H9 (cell line): ENCODE results near the gene DAAM1. TPM values are rescaled to one million over a fixed set of nuclear protein-coding genes. Genes with fewer than 3 reads are reported as not detected.
A peak's percentile ranks its signal among the peaks of the same experiment; 100 is the strongest.

Experiments used
- DNase-seq: peaks from one replicate; pipeline ENCODE4 v3.0.0-alpha.2; 2017
- H2AFZ ChIP-seq: one replicate; pipeline ENCODE4 v1.6.1; 2013; ENCODE audit warnings: mild to moderate bottlenecking, low read length, control low read depth, moderate library complexity
- H2AK5ac ChIP-seq: 2 replicates; pipeline ENCODE4 v1.6.1; 2013; ENCODE audit warnings: low read length, control low read depth, mixed read lengths; ENCODE audit not compliant: insufficient read length
- H2BK120ac ChIP-seq: one replicate; pipeline ENCODE4 v1.6.1; 2013; ENCODE audit warnings: low read depth, mild to moderate bottlenecking, low read length, control low read depth, inconsistent platforms; ENCODE audit not compliant: poor library complexity, severe bottlenecking
- H2BK12ac ChIP-seq: 2 replicates; pipeline ENCODE4 v1.6.1; 2013; ENCODE audit warnings: low read length, control low read depth, mixed read lengths, low read depth; ENCODE audit not compliant: insufficient read length
- H2BK15ac ChIP-seq: 2 replicates; pipeline ENCODE4 v1.6.1; 2013; ENCODE audit warnings: low read depth, low read length, control low read depth
- H2BK20ac ChIP-seq: one replicate; pipeline ENCODE4 v1.6.1; 2013; ENCODE audit warnings: low read depth, mild to moderate bottlenecking, low read length, control low read depth, inconsistent platforms; ENCODE audit not compliant: poor library complexity, severe bottlenecking
- H2BK5ac ChIP-seq: 2 replicates; pipeline ENCODE4 v1.6.1; 2013; ENCODE audit warnings: low read length, control low read depth, mixed read lengths; ENCODE audit not compliant: insufficient read length
- H3K14ac ChIP-seq: 2 replicates; pipeline ENCODE4 v1.6.1; 2013; ENCODE audit warnings: low read length, control low read depth; ENCODE audit not compliant: insufficient read depth
- H3K18ac ChIP-seq: 2 replicates; pipeline ENCODE4 v1.6.1; 2013; ENCODE audit warnings: low read depth, mild to moderate bottlenecking, mixed read lengths, low read length, control low read depth; ENCODE audit not compliant: insufficient read length
- H3K23ac ChIP-seq: 2 replicates; pipeline ENCODE4 v1.6.1; 2013; ENCODE audit warnings: low read length, control low read depth, mixed read lengths, low read depth; ENCODE audit not compliant: insufficient read length
- H3K23me2 ChIP-seq: 2 replicates; pipeline ENCODE4 v1.6.1; 2013; ENCODE audit warnings: low read depth, mild to moderate bottlenecking, mixed read lengths, low read length, control low read depth; ENCODE audit not compliant: insufficient read length, poor library complexity, severe bottlenecking
- H3K27ac ChIP-seq: 2 replicates; pipeline ENCODE4 v1.5.1; 2013; ENCODE audit warnings: low read length, control low read depth, mixed read lengths, low read depth; ENCODE audit not compliant: insufficient read length
- H3K27me3 ChIP-seq: 2 replicates; pipeline ENCODE4 v1.6.1; 2013; ENCODE audit warnings: low read length, control low read depth, inconsistent platforms; ENCODE audit not compliant: insufficient read depth
- H3K4ac ChIP-seq: 2 replicates; pipeline ENCODE4 v1.6.1; 2013; ENCODE audit warnings: low read depth, mild to moderate bottlenecking, control low read depth, inconsistent platforms, low read length, moderate library complexity
- H3K4me1 ChIP-seq: 2 replicates; pipeline ENCODE4 v1.6.1; 2013; ENCODE audit warnings: low read length, control low read depth, inconsistent platforms; ENCODE audit not compliant: insufficient read depth
- H3K4me2 ChIP-seq: 2 replicates; pipeline ENCODE4 v1.6.1; 2013; ENCODE audit warnings: low read length, control low read depth, mixed read lengths; ENCODE audit not compliant: insufficient read length, insufficient read depth
- H3K56ac ChIP-seq: 2 replicates; pipeline ENCODE4 v1.6.1; 2013; ENCODE audit warnings: low read depth, mild to moderate bottlenecking, mixed read lengths, low read length, control low read depth; ENCODE audit not compliant: insufficient read length
- H3K79me1 ChIP-seq: 2 replicates; pipeline ENCODE4 v1.6.1; 2013; ENCODE audit warnings: low read depth, mild to moderate bottlenecking, moderate library complexity, low read length, control low read depth, inconsistent platforms; ENCODE audit not compliant: insufficient read depth, poor library complexity, severe bottlenecking
- H3K79me2 ChIP-seq: 2 replicates; pipeline ENCODE4 v1.6.1; 2013; ENCODE audit warnings: low read length, control low read depth, inconsistent platforms; ENCODE audit not compliant: insufficient read depth
- H3K9ac ChIP-seq: 2 replicates; pipeline ENCODE4 v1.6.1; 2013; ENCODE audit warnings: low read length, control low read depth, mixed read lengths; ENCODE audit not compliant: insufficient read length; ENCODE audit errors: extremely low read depth
- H3K9me3 ChIP-seq: one replicate; pipeline ENCODE4 v1.6.1; 2013; ENCODE audit warnings: low read depth, low read length, inconsistent platforms; ENCODE audit not compliant: control insufficient read depth
- H3T11ph ChIP-seq: one replicate; pipeline ENCODE4 v1.6.1; 2013; ENCODE audit warnings: mild to moderate bottlenecking, low read length, control low read depth, inconsistent platforms
- H4K20me1 ChIP-seq: one replicate; pipeline ENCODE4 v1.6.1; 2013; ENCODE audit not compliant: control insufficient read depth, insufficient read length, insufficient read depth
- H4K5ac ChIP-seq: 2 replicates; pipeline ENCODE4 v1.6.1; 2013; ENCODE audit warnings: low read depth, mild to moderate bottlenecking, mixed read lengths, low read length, control low read depth; ENCODE audit not compliant: insufficient read length
- H4K8ac ChIP-seq: replicated peaks from 2 replicates; pipeline ENCODE4 v1.6.1; 2013; ENCODE audit warnings: low read length, control low read depth, mixed read lengths, low read depth; ENCODE audit not compliant: insufficient read length
- H4K91ac ChIP-seq: 2 replicates; pipeline ENCODE4 v1.6.1; 2013; ENCODE audit warnings: low read depth, mild to moderate bottlenecking, moderate library complexity, mixed read lengths, low read length, control low read depth; ENCODE audit not compliant: insufficient read length
- H3K27ac Mint-ChIP-seq, 3 experiments: 2 replicates in 2 of 3; 3 replicates in 1 of 3; pipeline ENCODE4 v1.8.0; 2020 to 2021; ENCODE audit warnings: mixed read lengths in 3 of 3, mild to moderate bottlenecking in 1 of 3, moderate library complexity in 1 of 3
- H3K27me3 Mint-ChIP-seq: 2 replicates; pipeline ENCODE4 v1.8.0; 2021; ENCODE audit warnings: low read depth, mild to moderate bottlenecking, moderate library complexity, mixed read lengths
- H3K36me3 Mint-ChIP-seq, 3 experiments: 2 replicates in 2 of 3; 3 replicates in 1 of 3; pipeline ENCODE4 v1.8.0; 2020 to 2021; ENCODE audit warnings: low read depth in 3 of 3, mixed read lengths in 3 of 3; ENCODE audit not compliant: insufficient read depth in 1 of 3
- H3K4me1 Mint-ChIP-seq, 2 experiments: 2 replicates each; pipeline ENCODE4 v1.8.0; 2020; ENCODE audit warnings: mixed read lengths in 2 of 2
- H3K4me3 Mint-ChIP-seq, 2 experiments: 2 replicates in 1 of 2; 3 replicates in 1 of 2; pipeline ENCODE4 v1.8.0; 2020 to 2021; ENCODE audit warnings: mild to moderate bottlenecking in 2 of 2, mixed read lengths in 2 of 2, moderate library complexity in 1 of 2
- H3K9me3 Mint-ChIP-seq, 2 experiments: 2 replicates in 1 of 2; 3 replicates in 1 of 2; pipeline ENCODE4 v1.8.0; 2020; ENCODE audit warnings: mild to moderate bottlenecking in 2 of 2, mixed read lengths in 2 of 2, moderate library complexity in 1 of 2
- CTCF ChIP-seq: fragments of 200-600 bp; sonication (generic); conservative IDR thresholded peaks from 3 replicates; pipeline ENCODE4 v1.8.0; 2021; ENCODE audit warnings: antibody characterized with exemption, mild to moderate bottlenecking
- WGBS: extraction: QIAGEN DNeasy Blood & Tissue Kit; methylation state at CpG from one replicate; pipeline ENCODE4 v1.1.7; 2013; ENCODE audit warnings: missing lambda C conversion rate, low lambda C conversion rate, mixed read lengths; ENCODE audit not compliant: insufficient read length; ENCODE audit errors: extremely low coverage; 5-methylcytosine and 5-hydroxymethylcytosine counted together
- total RNA-seq: library from RNA; stranded (reverse); gene quantifications from 2 replicates; pipeline ENCODE4 v1.2.1, GENCODE V29; 2021

DAAM1 gene
- total RNA-seq, 1 experiment from 2014 or later, result 19.5 TPM

DNA sequence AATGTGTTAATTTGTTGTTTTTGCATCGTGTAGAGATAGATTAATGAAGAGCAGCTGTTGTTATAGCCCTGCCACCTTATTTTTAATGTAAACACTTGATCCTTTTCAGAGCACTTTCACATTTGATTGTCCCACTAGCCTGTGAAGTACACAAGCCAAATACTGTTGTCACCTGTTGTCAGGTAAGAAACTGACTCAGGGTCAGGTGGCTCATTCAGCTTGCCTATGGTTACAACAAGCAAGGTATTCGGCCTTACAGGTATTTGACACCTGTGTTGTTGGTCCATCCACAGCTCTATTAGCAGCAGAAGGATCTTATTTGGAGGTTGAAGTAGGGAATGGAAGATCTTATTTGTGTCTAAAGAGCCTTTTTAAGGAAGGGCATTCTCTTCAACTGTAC is 167.8 kb downstream of the DAAM1 start:
- no peak overlapping the region for H2AFZ ChIP-seq
- no peak overlapping the region for H3K23ac ChIP-seq
- no peak overlapping the region for H2BK20ac ChIP-seq
- no peak for TF ChIP-seq CTCF
- H2BK5ac ChIP-seq, result no peak overlapping the region
- H3K27ac ChIP-seq, result no peak overlapping the region
- no peak overlapping the region for H2BK120ac ChIP-seq
- no peak overlapping the region for H4K91ac ChIP-seq
- no peak overlapping the region for H3K14ac ChIP-seq
- Mint-ChIP-seq H3K36me3 (peaks cover 2 to 11% (median 9%) of the 10 kb centered on the region in 3 experiments; a peak in 3 of 7 replicates), H3K27me3 (peaks cover 3% of the 10 kb centered on the region; the same call in 1 of the 2 replicates), H3K4me3 (no peak overlapping the region), H3K27ac (peak overlapping the region in 1 of 3 experiments; percentile 63; a peak in 1 of 7 replicates), H3K9me3 (no peaks in the 10 kb centered on the region), H3K4me1 (peaks cover 22 to 24% of the 10 kb centered on the region in 2 experiments)
- H3K4me2 ChIP-seq, result no peak overlapping the region
- H3K4ac ChIP-seq, result no peak overlapping the region
- H4K20me1 ChIP-seq, result no peaks in the 10 kb centered on the region
- H3K27me3 ChIP-seq, result no peaks in the 10 kb centered on the region
- H3K79me2 ChIP-seq, result no peaks in the 10 kb centered on the region
- H4K5ac ChIP-seq, result no peak overlapping the region
- peaks cover 2% of the 10 kb centered on the region for H3K4me1 ChIP-seq
- no peak overlapping the region for H3T11ph ChIP-seq
- H3K23me2 ChIP-seq, result no peaks in the 10 kb centered on the region
- H2BK12ac ChIP-seq, result no peak overlapping the region
- DNase-seq, result no peak
- H3K9me3 ChIP-seq, result no peaks in the 10 kb centered on the region
- no peak overlapping the region for H2AK5ac ChIP-seq
- H2BK15ac ChIP-seq, result no peak overlapping the region
- no peak overlapping the region for H3K56ac ChIP-seq
- no peak overlapping the region for H4K8ac ChIP-seq
- H3K18ac ChIP-seq, result no peak overlapping the region
- H3K79me1 ChIP-seq, result no peaks in the 10 kb centered on the region
- H3K9ac ChIP-seq, result no peak overlapping the region
- no CpG with 5 or more reads among the region's 2 CpGs for WGBS
